Lung (tissue), 12 donors: ENCODE measurements around the gene CENPU. TPM values are rescaled to one million over a fixed set of nuclear protein-coding genes. Genes with fewer than 3 reads are reported as not detected.

Experiments used
- ATAC-seq: fragments of 200-7000 bp; cut with Tn5 transposase; one replicate; pipeline ENCODE4 v1.9.1; 2020; ENCODE audit warnings: moderate number of reproducible peaks; ENCODE audit not compliant: insufficient read depth, low FRiP score
- DNase-seq, 3 donors: peaks; one replicate each; pipeline ENCODE4 v3.0.0-alpha.2; 2013 to 2017
- H3K27ac ChIP-seq, 2 donors: one replicate each; pipeline ENCODE4 v1.5.1; 2013; ENCODE audit warnings: mild to moderate bottlenecking in 2 of 2, moderate library complexity in 2 of 2, control low read depth in 1 of 2, inconsistent platforms in 1 of 2, low read depth in 1 of 2, low read length in 1 of 2
- H3K27me3 ChIP-seq, 3 donors: one replicate each; pipeline ENCODE4 v1.5.1; 2013; ENCODE audit warnings: low read length in 2 of 3; ENCODE audit not compliant: control insufficient read depth in 3 of 3, insufficient read depth in 3 of 3
- H3K36me3 ChIP-seq, 4 donors: one replicate each; pipeline ENCODE4 v1.5.1; 2013; ENCODE audit warnings: low read length in 4 of 4, mild to moderate bottlenecking in 1 of 4, moderate library complexity in 1 of 4; ENCODE audit not compliant: control insufficient read depth in 4 of 4, insufficient read depth in 4 of 4
- H3K4me1 ChIP-seq, 5 donors: one replicate each; pipeline ENCODE4 v1.5.1; 2013; ENCODE audit warnings: low read length in 5 of 5, mild to moderate bottlenecking in 2 of 5, moderate library complexity in 1 of 5; ENCODE audit not compliant: control insufficient read depth in 5 of 5, insufficient read depth in 5 of 5
- H3K4me3 ChIP-seq: one replicate; pipeline ENCODE4 v1.5.1; 2013; ENCODE audit warnings: mild to moderate bottlenecking, control low read depth, moderate library complexity
- H3K9ac ChIP-seq, 2 donors: one replicate each; pipeline ENCODE4 v1.5.1; 2013; ENCODE audit warnings: low read length in 2 of 2, control low read depth in 1 of 2; ENCODE audit not compliant: insufficient read depth in 1 of 2
- H3K9me3 ChIP-seq, 4 donors: one replicate each; pipeline ENCODE4 v1.5.1; 2013; ENCODE audit warnings: low read length in 3 of 4, mild to moderate bottlenecking in 1 of 4, moderate library complexity in 1 of 4; ENCODE audit not compliant: control insufficient read depth in 4 of 4, insufficient read depth in 3 of 4
- CTCF ChIP-seq: IDR thresholded peaks from 2 replicates; pipeline ENCODE4 v1.5.1; 2012; ENCODE audit warnings: mild to moderate bottlenecking; ENCODE audit errors: control extremely low read depth, extremely low read depth
- WGBS, 2 donors: extraction: QIAGEN DNeasy Blood & Tissue Kit; methylation state at CpG; one replicate each; pipeline ENCODE4 v1.1.7; 2013; 5-methylcytosine and 5-hydroxymethylcytosine counted together
- polyA plus RNA-seq, 2 donors: library from polyadenylated mRNA; stranded (reverse); fragments of 200-250 nt; gene quantifications; one replicate each; pipeline ENCODE4 v1.2.1, GENCODE V29; 2013
- total RNA-seq, 2 donors: library from RNA; depleted of rRNA in 1 of 2; stranded (reverse); fragments of >200 nt in 1 of 2; gene quantifications; one replicate each; pipeline ENCODE4 v1.2.1, GENCODE V29; 2014 to 2021
- donor health status: control.
- donor health status: control.
- donor health status: Bipolar disorder and iron deficiency.
- donor health status: healthy.
- donor health status: DM: yes; HTN: yes; CAD: no.

The CENPU gene
- total and polyA plus RNA-seq, 4 donors, result 2.1 to 11.7 (median 6.1) TPM

GRCh38 chr4:184734758-184735157, 862 bp upstream of the CENPU start:
- Histone ChIP-seq H3K9ac (peak overlapping the region in 1 of 2 donors; percentile 83), H3K27me3 (no peaks in the 10 kb centered on the region), H3K36me3 (peaks cover 0 to 5% (median 0%) of the 10 kb centered on the region in 4 donors), H3K4me1 (peaks cover 0 to 20% (median 4%) of the 10 kb centered on the region in 5 donors), H3K27ac (no peak overlapping the region), H3K4me3 (no peak overlapping the region), H3K9me3 (no peaks in the 10 kb centered on the region)
- DNase-seq (no peak), ATAC-seq (no peak)
- TF ChIP-seq CTCF, result no peak
- WGBS, 2 donors, result 44 to 60% methylated on average over 6 of the region's 6 CpGs

DNA sequence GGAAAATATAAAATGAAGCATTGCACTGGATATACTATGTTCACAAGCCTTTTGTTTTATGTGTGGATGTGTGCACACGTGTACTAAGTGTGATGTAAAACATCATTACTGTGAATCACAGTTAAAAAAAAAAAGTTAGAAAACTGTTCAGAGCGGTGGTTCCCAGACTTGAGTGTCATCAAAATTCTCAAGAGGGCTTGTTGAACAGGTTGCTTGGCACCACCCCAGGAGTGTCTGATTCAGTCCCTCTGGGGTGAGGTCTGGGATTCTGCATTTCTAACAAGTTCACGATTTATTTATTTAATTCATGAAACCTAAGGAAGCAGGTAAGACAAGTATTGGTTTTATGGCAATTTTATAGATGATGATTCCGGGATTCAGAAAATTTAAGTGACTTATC, 1.8 kb downstream of the CENPU start:
- no peaks in the 10 kb centered on the region for H3K27me3 ChIP-seq
- H3K9me3 ChIP-seq, result no peaks in the 10 kb centered on the region
- no peak for ATAC-seq
- peaks cover 0 to 23% (median 6%) of the 10 kb centered on the region in 4 donors for H3K36me3 ChIP-seq
- H3K4me1 ChIP-seq, result peaks cover 0 to 20% (median 3%) of the 10 kb centered on the region in 5 donors
- H3K27ac ChIP-seq, result no peak overlapping the region
- H3K4me3 ChIP-seq, result no peak overlapping the region
- DNase-seq, result peak; percentile 43 to 54 (median 46)
- no peak for TF ChIP-seq CTCF
- peak overlapping the region in 1 of 2 donors; percentile 32 for H3K9ac ChIP-seq
- WGBS, 2 donors, result 53 to 71% methylated on average over 4 of the region's 4 CpGs

- Histone ChIP-seq H3K27ac (no peak overlapping the region), H3K4me1 (peaks cover 0 to 20% (median 3%) of the 10 kb centered on the region in 5 donors), H3K4me3 (no peak overlapping the region), H3K27me3 (no peaks in the 10 kb centered on the region), H3K9ac (no peak overlapping the region), H3K9me3 (no peaks in the 10 kb centered on the region), H3K36me3 (peaks cover 0 to 25% (median 6%) of the 10 kb centered on the region in 4 donors)
- no peak for DNase-seq
- no peak for ATAC-seq
- TF ChIP-seq CTCF, result no peak
- 87 to 90% methylated on average over 6 of the region's 6 CpGs for WGBS, 2 donors
Observed at GRCh38 chr4:184731056-184731455, 2.8 kb downstream of the CENPU start.

DNA sequence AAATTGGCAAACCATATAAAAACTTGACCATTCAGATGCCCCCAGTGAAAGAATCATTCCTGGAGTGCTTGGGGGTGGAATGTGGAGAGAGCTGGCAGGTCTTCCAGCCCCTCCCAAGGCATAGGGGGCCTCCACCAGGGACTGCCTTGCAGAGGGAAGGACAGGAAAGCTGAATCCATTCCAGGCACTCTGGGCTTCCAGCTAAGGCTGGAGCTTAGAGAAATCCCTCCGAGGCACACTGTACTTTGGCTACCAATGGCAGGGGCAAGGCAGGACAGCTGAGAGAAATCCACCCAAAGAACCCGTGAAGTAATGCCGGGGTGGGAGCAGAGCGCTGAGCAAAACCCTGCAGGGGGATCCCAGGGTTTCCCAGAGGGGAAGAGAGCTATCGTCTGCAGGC, 4.0 kb downstream of the CENPU start:
- no peak overlapping the region for H3K4me3 ChIP-seq
- no peak for TF ChIP-seq CTCF
- DNase-seq (no peak), ATAC-seq (no peak)
- no peak overlapping the region for H3K9ac ChIP-seq
- peaks cover 0 to 20% (median 3%) of the 10 kb centered on the region in 5 donors for H3K4me1 ChIP-seq
- H3K9me3 ChIP-seq, result no peaks in the 10 kb centered on the region
- 85 to 90% methylated on average over 5 of the region's 5 CpGs for WGBS, 2 donors
- no peak overlapping the region for H3K27ac ChIP-seq
- peaks cover 0 to 25% (median 6%) of the 10 kb centered on the region in 4 donors for H3K36me3 ChIP-seq
- no peaks in the 10 kb centered on the region for H3K27me3 ChIP-seq
